ENCODE measurements around the gene HEXB. TPM values are rescaled to one million over a fixed set of nuclear protein-coding genes. Genes with fewer than 3 reads are reported as not detected.

The HEXB gene
- total and polyA plus RNA-seq, 3 donors from 2014 or later = 44.6 to 82.5 (median 59.5) TPM

- no peaks in the 10 kb centered on the region for H3K27me3 ChIP-seq
- 21 to 23% methylated on average over 6 of the region's 6 CpGs for WGBS, 2 donors
- peak; percentile 43 for DNase-seq
- intact Hi-C loops (cut with DNase I; ENCODE audit: low total_unique reads) = no loop called here
- no peak overlapping the region for H3K27ac ChIP-seq
- H3K9me3 ChIP-seq = no peaks in the 10 kb centered on the region
- H3K36me3 ChIP-seq (ENCODE audit: low read depth, missing control alignments) = no peaks in the 10 kb centered on the region
- peaks cover 4% of the 10 kb centered on the region for H3K4me1 ChIP-seq
- TF ChIP-seq POLR2A (IDR thresholded peaks at IDR 0.05) (no peak), CTCF (IDR thresholded peaks at IDR 0.05) (peak; percentile 58 to 73 (median 62))
- H3K4me3 ChIP-seq = no peak overlapping the region
These were observed 36.2 kb upstream of the HEXB start for GRCh38 chr5:74648835-74649293.

GRCh38 chr5:74649421-74649973 lies 35.5 kb upstream of the HEXB start:
- Histone ChIP-seq H3K27ac (no peak overlapping the region), H3K27me3 (no peaks in the 10 kb centered on the region), H3K4me3 (no peak overlapping the region), H3K36me3 (ENCODE audit: low read depth, missing control alignments) (no peaks in the 10 kb centered on the region), H3K4me1 (peaks cover 4% of the 10 kb centered on the region), H3K9me3 (no peaks in the 10 kb centered on the region)
- intact Hi-C loops (cut with DNase I; ENCODE audit: low total_unique reads) = no loop called here
- TF ChIP-seq POLR2A (IDR thresholded peaks at IDR 0.05) = no peak
- TF ChIP-seq CTCF (IDR thresholded peaks at IDR 0.05) = no peak
- no peak for DNase-seq
- 43 to 45% methylated on average over 1 of the region's 1 CpG for WGBS, 2 donors

- Histone ChIP-seq H3K4me3 (no peak overlapping the region), H3K27ac (no peak overlapping the region), H3K9me3 (no peaks in the 10 kb centered on the region), H3K27me3 (no peaks in the 10 kb centered on the region), H3K4me1 (peaks cover 4% of the 10 kb centered on the region), H3K36me3 (ENCODE audit: low read depth, missing control alignments) (no peaks in the 10 kb centered on the region)
- 85 to 90% methylated on average over 3 of the region's 3 CpGs for WGBS, 2 donors
- DNase-seq = no peak
- intact Hi-C loops (cut with DNase I; ENCODE audit: low total_unique reads) = no loop called here
- TF ChIP-seq POLR2A (IDR thresholded peaks at IDR 0.05) (no peak), CTCF (IDR thresholded peaks at IDR 0.05) (no peak)
These were observed 33.3 kb upstream of the HEXB start for GRCh38 chr5:74651710-74652109.

- TF ChIP-seq POLR2A (IDR thresholded peaks at IDR 0.05) (no peak), CTCF (IDR thresholded peaks at IDR 0.05) (no peak)
These were observed 32.5 kb upstream of the HEXB start for GRCh38 chr5:74652576-74652975.

GRCh38 chr5:74653991-74654390 lies 31.0 kb upstream of the HEXB start:
- Histone ChIP-seq H3K27ac (no peak overlapping the region), H3K4me3 (no peak overlapping the region), H3K4me1 (no peaks in the 10 kb centered on the region), H3K9me3 (no peaks in the 10 kb centered on the region), H3K36me3 (ENCODE audit: low read depth, missing control alignments) (no peaks in the 10 kb centered on the region), H3K27me3 (no peaks in the 10 kb centered on the region)
- no peak for DNase-seq
- WGBS, 2 donors = 84 to 93% methylated on average over 5 of the region's 5 CpGs
- intact Hi-C loops (cut with DNase I; ENCODE audit: low total_unique reads) = no loop called here
- TF ChIP-seq POLR2A (IDR thresholded peaks at IDR 0.05) (no peak), CTCF (IDR thresholded peaks at IDR 0.05) (no peak)

More at GRCh38 chr5:74652576-74652975, 32.5 kb upstream of the HEXB start:
- no peak overlapping the region for H3K4me3 ChIP-seq
- H3K27me3 ChIP-seq = no peaks in the 10 kb centered on the region
- WGBS, 2 donors = 86 to 98% methylated on average over 3 of the region's 3 CpGs
- H3K9me3 ChIP-seq = no peaks in the 10 kb centered on the region
- H3K36me3 ChIP-seq (ENCODE audit: low read depth, missing control alignments) = no peaks in the 10 kb centered on the region
- no peak for DNase-seq
- intact Hi-C loops (cut with DNase I; ENCODE audit: low total_unique reads) = no loop called here
- no peak overlapping the region for H3K27ac ChIP-seq
- H3K4me1 ChIP-seq = no peaks in the 10 kb centered on the region
